Fibroblast of lung (primary cell): Measurements from ENCODE around the gene YTHDC2. TPM values are rescaled to one million over a fixed set of nuclear protein-coding genes. Genes with fewer than 3 reads are reported as not detected.

ENCODE experiments used
- DNase-seq, 2 donors: peaks; one replicate each; pipeline versions ENCODE4 v3.0.0 to v3.0.0-alpha.2; 2010; ENCODE audit warnings: low read depth in 2 of 2
- H2AFZ ChIP-seq: 2 replicates; pipeline ENCODE4 v1.5.1; 2012; ENCODE audit warnings: low read length, control low read depth, inconsistent platforms
- H3K27ac ChIP-seq: 2 replicates; pipeline ENCODE4 v1.5.1; 2011; ENCODE audit warnings: low read length, control low read depth; ENCODE audit not compliant: insufficient read depth
- H3K27me3 ChIP-seq: 2 replicates; pipeline ENCODE4 v1.5.1; 2011; ENCODE audit warnings: mild to moderate bottlenecking, low read length; ENCODE audit not compliant: control insufficient read depth, insufficient read depth
- H3K36me3 ChIP-seq: 2 replicates; pipeline ENCODE4 v1.5.1; 2011; ENCODE audit warnings: low read length; ENCODE audit not compliant: control insufficient read depth, insufficient read depth
- H3K4me1 ChIP-seq: 2 replicates; pipeline ENCODE4 v1.5.1; 2011; ENCODE audit warnings: low read length; ENCODE audit not compliant: control insufficient read depth, insufficient read depth; ENCODE audit errors: extremely low read depth
- H3K4me2 ChIP-seq: 2 replicates; pipeline ENCODE4 v1.5.1; 2011; ENCODE audit warnings: low read length, control low read depth; ENCODE audit not compliant: insufficient read depth; ENCODE audit errors: extremely low read depth
- H3K4me3 ChIP-seq, 4 experiments: fragments of 200-600 bp in 1 of 4; sonication (generic) in 1 of 4; replicated peaks in 1 of 4; 2 replicates each; pipeline ENCODE4 v1.5.1; 2011 to 2016; ENCODE audit warnings: low read length in 4 of 4, low read depth in 3 of 4, mild to moderate bottlenecking in 3 of 4, control low read depth in 2 of 4, inconsistent platforms in 1 of 4, mixed read lengths in 1 of 4; ENCODE audit not compliant: insufficient read depth in 1 of 4; ENCODE audit errors: control extremely low read depth in 1 of 4
- H3K79me2 ChIP-seq: 2 replicates; pipeline ENCODE4 v1.5.1; 2012; ENCODE audit warnings: mild to moderate bottlenecking, low read length, inconsistent platforms; ENCODE audit not compliant: control insufficient read depth, insufficient read depth
- H3K9ac ChIP-seq: 2 replicates; pipeline ENCODE4 v1.5.1; 2011; ENCODE audit warnings: mild to moderate bottlenecking, low read length, control low read depth; ENCODE audit not compliant: insufficient read depth
- H3K9me3 ChIP-seq: 2 replicates; pipeline ENCODE4 v1.5.1; 2012; ENCODE audit warnings: low read depth, low read length; ENCODE audit not compliant: control insufficient read depth, insufficient read depth
- H4K20me1 ChIP-seq: 2 replicates; pipeline ENCODE4 v1.5.1; 2011; ENCODE audit warnings: low read length; ENCODE audit not compliant: control insufficient read depth, insufficient read depth; ENCODE audit errors: extremely low read depth
- EZH2 ChIP-seq: IDR thresholded peaks from 2 replicates; pipeline ENCODE4 v1.5.1; 2012; ENCODE audit warnings: low read length, control low read depth, mild to moderate bottlenecking; ENCODE audit errors: missing control alignments
- polyA plus RNA-seq, 2 donors: library from polyadenylated mRNA; depleted of rRNA in 1 of 2; stranded (reverse) in 1 of 2; unstranded in 1 of 2; fragments of >200 nt; gene quantifications; 2 replicates each; pipeline ENCODE4 v1.2.1, GENCODE V29; 2011 to 2012; ENCODE audit warnings: missing spikeins in 1 of 2
- total RNA-seq: library from RNA; depleted of rRNA; stranded (reverse); fragments of >200 nt; gene quantifications from 2 replicates; pipeline ENCODE4 v1.2.1, GENCODE V29; 2014
- TF ChIP-seq, protein P1 (sequence below), 2 donors: IDR thresholded peaks in 1 of 2; conservative IDR thresholded peaks in 1 of 2; 1 replicate in 1 of 2; 2 replicates in 1 of 2; pipeline ENCODE4 v1.5.1; 2011 to 2012; ENCODE audit warnings: low read length in 2 of 2, control low read depth in 1 of 2, inconsistent platforms in 1 of 2, low read depth in 1 of 2, mild to moderate bottlenecking in 1 of 2

Gene YTHDC2
- total and polyA plus RNA-seq, 2 donors (not counting 1 experiment from before 2014, with no cell fraction given), result 8.3 to 32.7 TPM

- TF ChIP-seq, protein P1, sequence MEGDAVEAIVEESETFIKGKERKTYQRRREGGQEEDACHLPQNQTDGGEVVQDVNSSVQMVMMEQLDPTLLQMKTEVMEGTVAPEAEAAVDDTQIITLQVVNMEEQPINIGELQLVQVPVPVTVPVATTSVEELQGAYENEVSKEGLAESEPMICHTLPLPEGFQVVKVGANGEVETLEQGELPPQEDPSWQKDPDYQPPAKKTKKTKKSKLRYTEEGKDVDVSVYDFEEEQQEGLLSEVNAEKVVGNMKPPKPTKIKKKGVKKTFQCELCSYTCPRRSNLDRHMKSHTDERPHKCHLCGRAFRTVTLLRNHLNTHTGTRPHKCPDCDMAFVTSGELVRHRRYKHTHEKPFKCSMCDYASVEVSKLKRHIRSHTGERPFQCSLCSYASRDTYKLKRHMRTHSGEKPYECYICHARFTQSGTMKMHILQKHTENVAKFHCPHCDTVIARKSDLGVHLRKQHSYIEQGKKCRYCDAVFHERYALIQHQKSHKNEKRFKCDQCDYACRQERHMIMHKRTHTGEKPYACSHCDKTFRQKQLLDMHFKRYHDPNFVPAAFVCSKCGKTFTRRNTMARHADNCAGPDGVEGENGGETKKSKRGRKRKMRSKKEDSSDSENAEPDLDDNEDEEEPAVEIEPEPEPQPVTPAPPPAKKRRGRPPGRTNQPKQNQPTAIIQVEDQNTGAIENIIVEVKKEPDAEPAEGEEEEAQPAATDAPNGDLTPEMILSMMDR (conservative IDR thresholded peaks at IDR 0.05 in 1 of 2, IDR thresholded peaks at IDR 0.05 in 1 of 2; ENCODE audit: low read depth in 1 of 2, low read length in 2 of 2), result no peak
- TF ChIP-seq EZH2, result no peak
- Histone ChIP-seq H3K27ac (peak overlapping the region; percentile 23), H4K20me1 (no peaks in the 10 kb centered on the region), H3K27me3 (no peaks in the 10 kb centered on the region), H3K4me1 (peaks cover 11% of the 10 kb centered on the region), H3K4me2 (peak overlapping the region; percentile 70), H3K4me3 (peak overlapping the region; percentile 63 to 83 (median 79)), H3K79me2 (no peaks in the 10 kb centered on the region), H3K9me3 (no peaks in the 10 kb centered on the region), H3K9ac (peak overlapping the region; percentile 69), H3K36me3 (no peaks in the 10 kb centered on the region), H2AFZ (peak overlapping the region; percentile 71)
- DNase-seq, result no peak
These were observed 24.8 kb upstream of the YTHDC2 start for GRCh38 chr5:113488645-113489184.

- H3K36me3 ChIP-seq, result no peaks in the 10 kb centered on the region
- H3K79me2 ChIP-seq, result no peaks in the 10 kb centered on the region
- H3K4me1 ChIP-seq, result peaks cover 11% of the 10 kb centered on the region
- H3K9me3 ChIP-seq, result no peaks in the 10 kb centered on the region
- no peak overlapping the region for H3K9ac ChIP-seq
- H3K27ac ChIP-seq, result peak overlapping the region; percentile 23
- no peaks in the 10 kb centered on the region for H3K27me3 ChIP-seq
- H2AFZ ChIP-seq, result no peak overlapping the region
- H4K20me1 ChIP-seq, result no peaks in the 10 kb centered on the region
- H3K4me2 ChIP-seq, result peak overlapping the region; percentile 62
- DNase-seq, result peak; percentile 98 to 99
- no peak for TF ChIP-seq EZH2
- TF ChIP-seq, protein P1 (conservative IDR thresholded peaks at IDR 0.05 in 1 of 2, IDR thresholded peaks at IDR 0.05 in 1 of 2; ENCODE audit: low read depth in 1 of 2, low read length in 2 of 2), result no peak
- peak overlapping the region in 2 of 4 experiments; percentile 63 to 83 for H3K4me3 ChIP-seq
These were observed 24.2 kb upstream of the YTHDC2 start for GRCh38 chr5:113489299-113489698.

GRCh38 chr5:113490317-113490716, 23.2 kb upstream of the YTHDC2 start:
- Histone ChIP-seq H3K4me2 (no peak overlapping the region), H3K9me3 (no peaks in the 10 kb centered on the region), H3K36me3 (no peaks in the 10 kb centered on the region), H2AFZ (no peak overlapping the region), H3K9ac (no peak overlapping the region), H3K4me1 (peaks cover 11% of the 10 kb centered on the region), H4K20me1 (no peaks in the 10 kb centered on the region), H3K27me3 (no peaks in the 10 kb centered on the region), H3K27ac (no peak overlapping the region), H3K79me2 (no peaks in the 10 kb centered on the region), H3K4me3 (no peak overlapping the region)
- DNase-seq, result no peak
- TF ChIP-seq, protein P1 (conservative IDR thresholded peaks at IDR 0.05 in 1 of 2, IDR thresholded peaks at IDR 0.05 in 1 of 2; ENCODE audit: low read depth in 1 of 2, low read length in 2 of 2), result no peak
